ENCODE measurements around the gene NSDHL.

NSDHL gene

GRCh38 chrX:152843852-152844251, 13.0 kb downstream of the NSDHL start:
- no CpG with 5 or more reads among the region's 5 CpGs for whole genome bisulfite sequencing (ENCODE audit: insufficient coverage, insufficient read length)
- Histone ChIP-seq H3K4me3 (ENCODE audit: low read length) (no peak overlapping the region), H3K4me1 (ENCODE audit: control insufficient read depth, insufficient read depth, low read length) (no peaks in the 10 kb centered on the region), H3K27me3 (ENCODE audit: control insufficient read depth, insufficient read depth, low read length) (no peaks in the 10 kb centered on the region), H3K27ac (ENCODE audit: low read length) (no peak overlapping the region), H3K9me3 (ENCODE audit: control insufficient read depth, insufficient read depth, low read length) (no peaks in the 10 kb centered on the region), H3K36me3 (ENCODE audit: control insufficient read depth, insufficient read depth, low read length) (no peaks in the 10 kb centered on the region; the same call in 1 of the 2 replicates)
- DNase-seq (ENCODE audit: low read depth, low spot score), result no peak

DNA sequence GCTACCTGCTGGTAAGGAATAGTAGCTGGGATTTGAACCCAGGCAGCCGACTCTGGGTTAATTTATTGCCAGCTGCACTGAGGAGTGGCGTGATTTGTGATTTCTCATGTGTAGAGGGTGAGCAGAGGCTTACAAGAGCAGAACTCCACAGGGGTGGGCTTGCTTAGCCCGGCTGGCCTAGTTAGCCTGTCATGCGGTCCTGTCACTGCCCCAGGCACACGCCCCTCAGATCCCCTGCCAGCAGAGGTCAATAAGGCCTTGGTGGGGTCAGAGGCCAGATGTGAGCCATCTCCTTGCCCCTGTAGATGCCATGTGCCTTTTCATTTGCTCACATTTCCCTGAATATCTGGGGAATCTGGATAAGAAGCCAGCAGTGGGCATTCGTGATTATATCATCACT, 13.4 kb downstream of the NSDHL start:
- no peaks in the 10 kb centered on the region; the same call in 1 of the 2 replicates for H3K36me3 ChIP-seq (ENCODE audit: control insufficient read depth, insufficient read depth, low read length)
- no peaks in the 10 kb centered on the region for H3K27me3 ChIP-seq (ENCODE audit: control insufficient read depth, insufficient read depth, low read length)
- no peaks in the 10 kb centered on the region for H3K9me3 ChIP-seq (ENCODE audit: control insufficient read depth, insufficient read depth, low read length)
- no peaks in the 10 kb centered on the region for H3K4me1 ChIP-seq (ENCODE audit: control insufficient read depth, insufficient read depth, low read length)
- H3K27ac ChIP-seq (ENCODE audit: low read length), result no peak overlapping the region
- no peak for DNase-seq (ENCODE audit: low read depth, low spot score)
- no peak overlapping the region for H3K4me3 ChIP-seq (ENCODE audit: low read length)
- WGBS (ENCODE audit: insufficient coverage, insufficient read length), result no CpG with 5 or more reads among the region's 6 CpGs

- Histone ChIP-seq H3K27me3 (ENCODE audit: control insufficient read depth, insufficient read depth, low read length) (no peaks in the 10 kb centered on the region), H3K27ac (ENCODE audit: low read length) (no peak overlapping the region), H3K4me1 (ENCODE audit: control insufficient read depth, insufficient read depth, low read length) (no peaks in the 10 kb centered on the region), H3K9me3 (ENCODE audit: control insufficient read depth, insufficient read depth, low read length) (no peaks in the 10 kb centered on the region), H3K4me3 (ENCODE audit: low read length) (no peak overlapping the region), H3K36me3 (ENCODE audit: control insufficient read depth, insufficient read depth, low read length) (no peaks in the 10 kb centered on the region; the same call in 1 of the 2 replicates)
- WGBS (ENCODE audit: insufficient coverage, insufficient read length), result no CpG with 5 or more reads among the region's 17 CpGs
- no peak for DNase-seq (ENCODE audit: low read depth, low spot score)
Observed at GRCh38 chrX:152845618-152846240, 14.9 kb downstream of the NSDHL start.

DNA sequence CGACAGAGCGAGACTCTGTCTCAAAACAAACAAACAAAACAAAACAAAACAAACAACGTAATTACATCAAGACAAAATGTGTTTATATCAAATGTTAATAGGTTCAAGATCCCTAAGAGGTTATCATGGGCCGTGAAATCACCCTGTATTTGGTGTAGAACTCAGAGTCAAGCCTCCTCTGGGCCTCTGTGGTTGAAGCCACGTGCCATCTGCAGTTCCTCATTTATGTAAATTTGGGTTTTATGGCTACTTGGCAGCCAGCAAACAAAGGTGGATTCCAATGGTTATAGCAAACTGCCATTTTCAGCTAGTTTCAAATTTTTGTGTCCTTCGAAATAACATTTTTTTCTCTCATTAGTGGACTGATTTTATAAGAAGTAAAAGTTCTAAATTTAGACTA, 16.4 kb downstream of the NSDHL start:
- no peaks in the 10 kb centered on the region for H3K9me3 ChIP-seq (ENCODE audit: control insufficient read depth, insufficient read depth, low read length)
- no peaks in the 10 kb centered on the region for H3K4me1 ChIP-seq (ENCODE audit: control insufficient read depth, insufficient read depth, low read length)
- no peaks in the 10 kb centered on the region for H3K27me3 ChIP-seq (ENCODE audit: control insufficient read depth, insufficient read depth, low read length)
- no peak overlapping the region for H3K27ac ChIP-seq (ENCODE audit: low read length)
- DNase-seq (ENCODE audit: low read depth, low spot score), result no peak
- no CpG with 5 or more reads among the region's 6 CpGs for WGBS (ENCODE audit: insufficient coverage, insufficient read length)
- no peaks in the 10 kb centered on the region; the same call in 1 of the 2 replicates for H3K36me3 ChIP-seq (ENCODE audit: control insufficient read depth, insufficient read depth, low read length)
- no peak overlapping the region for H3K4me3 ChIP-seq (ENCODE audit: low read length)

DNA sequence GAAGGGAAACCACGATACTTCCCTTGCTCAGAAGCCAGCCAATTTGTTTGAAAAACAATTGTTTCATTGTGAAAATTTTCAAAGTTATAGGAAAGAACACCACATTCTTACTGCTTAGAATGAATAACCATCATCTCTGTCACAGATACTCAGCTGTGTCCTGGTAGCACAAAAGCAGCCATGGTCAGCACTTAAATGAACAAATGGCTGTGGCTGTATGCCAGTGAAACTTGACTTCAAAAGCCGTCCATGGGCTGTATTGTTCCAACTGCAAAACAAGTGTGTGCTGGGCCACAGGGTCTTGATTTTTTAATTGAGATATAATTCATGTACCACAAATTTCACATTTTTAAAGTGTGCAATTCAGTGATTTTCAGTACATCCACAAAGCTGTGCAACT, 19.6 kb downstream of the NSDHL start:
- DNase-seq (ENCODE audit: low read depth, low spot score), result no peak
- H3K4me3 ChIP-seq (ENCODE audit: low read length), result no peak overlapping the region
- no peak overlapping the region for H3K27ac ChIP-seq (ENCODE audit: low read length)
- H3K27me3 ChIP-seq (ENCODE audit: control insufficient read depth, insufficient read depth, low read length), result no peaks in the 10 kb centered on the region
- H3K4me1 ChIP-seq (ENCODE audit: control insufficient read depth, insufficient read depth, low read length), result no peaks in the 10 kb centered on the region
- no peaks in the 10 kb centered on the region for H3K9me3 ChIP-seq (ENCODE audit: control insufficient read depth, insufficient read depth, low read length)
- no CpG with 5 or more reads among the region's 2 CpGs for WGBS (ENCODE audit: insufficient coverage, insufficient read length)
- H3K36me3 ChIP-seq (ENCODE audit: control insufficient read depth, insufficient read depth, low read length), result peaks cover 2% of the 10 kb centered on the region; the same call in 1 of the 2 replicates

- no peak overlapping the region for H3K27ac ChIP-seq (ENCODE audit: low read length)
- H3K36me3 ChIP-seq (ENCODE audit: control insufficient read depth, insufficient read depth, low read length), result peaks cover 2% of the 10 kb centered on the region; the same call in 1 of the 2 replicates
- no CpG with 5 or more reads among the region's 7 CpGs for WGBS (ENCODE audit: insufficient coverage, insufficient read length)
- no peaks in the 10 kb centered on the region for H3K27me3 ChIP-seq (ENCODE audit: control insufficient read depth, insufficient read depth, low read length)
- H3K4me3 ChIP-seq (ENCODE audit: low read length), result no peak overlapping the region
- no peaks in the 10 kb centered on the region for H3K9me3 ChIP-seq (ENCODE audit: control insufficient read depth, insufficient read depth, low read length)
- H3K4me1 ChIP-seq (ENCODE audit: control insufficient read depth, insufficient read depth, low read length), result no peaks in the 10 kb centered on the region
- DNase-seq (ENCODE audit: low read depth, low spot score), result no peak
Observed at GRCh38 chrX:152853986-152854385, 23.1 kb downstream of the NSDHL start.

DNA sequence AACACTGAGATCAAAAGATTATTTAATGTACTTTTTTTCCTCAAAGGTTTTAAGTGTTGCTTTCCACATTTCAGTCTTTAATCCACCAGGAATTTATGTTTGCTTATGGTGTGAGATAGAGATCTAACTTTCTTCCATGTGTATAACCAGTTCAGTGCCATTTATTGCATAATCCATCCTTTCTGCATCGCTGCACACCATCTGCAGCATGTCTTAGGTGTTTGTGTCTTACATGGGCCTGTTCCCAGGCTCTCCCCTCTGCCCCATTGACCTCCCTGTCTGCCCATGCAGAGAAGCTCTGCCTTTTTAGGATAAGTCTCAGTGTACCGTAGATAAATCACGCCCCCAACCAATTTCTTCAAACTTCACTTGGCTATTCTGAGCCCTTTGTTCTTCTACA, 30.3 kb downstream of the NSDHL start:
- H3K27ac ChIP-seq (ENCODE audit: low read length), result no peak overlapping the region
- H3K36me3 ChIP-seq (ENCODE audit: control insufficient read depth, insufficient read depth, low read length), result peaks cover 3% of the 10 kb centered on the region; the same call in 1 of the 2 replicates
- no CpG with 5 or more reads among the region's 3 CpGs for WGBS (ENCODE audit: insufficient coverage, insufficient read length)
- no peaks in the 10 kb centered on the region for H3K4me1 ChIP-seq (ENCODE audit: control insufficient read depth, insufficient read depth, low read length)
- DNase-seq (ENCODE audit: low read depth, low spot score), result no peak
- no peaks in the 10 kb centered on the region for H3K27me3 ChIP-seq (ENCODE audit: control insufficient read depth, insufficient read depth, low read length)
- no peaks in the 10 kb centered on the region for H3K9me3 ChIP-seq (ENCODE audit: control insufficient read depth, insufficient read depth, low read length)
- H3K4me3 ChIP-seq (ENCODE audit: low read length), result no peak overlapping the region

- no peak overlapping the region for H3K27ac ChIP-seq (ENCODE audit: low read length)
- no peaks in the 10 kb centered on the region for H3K9me3 ChIP-seq (ENCODE audit: control insufficient read depth, insufficient read depth, low read length)
- H3K4me1 ChIP-seq (ENCODE audit: control insufficient read depth, insufficient read depth, low read length), result no peaks in the 10 kb centered on the region
- H3K4me3 ChIP-seq (ENCODE audit: low read length), result no peak overlapping the region
- peaks cover 5% of the 10 kb centered on the region; the same call in 1 of the 2 replicates for H3K36me3 ChIP-seq (ENCODE audit: control insufficient read depth, insufficient read depth, low read length)
- no peak for DNase-seq (ENCODE audit: low read depth, low spot score)
- WGBS (ENCODE audit: insufficient coverage, insufficient read length), result no CpG with 5 or more reads among the region's 6 CpGs
- H3K27me3 ChIP-seq (ENCODE audit: control insufficient read depth, insufficient read depth, low read length), result no peaks in the 10 kb centered on the region
Observed at GRCh38 chrX:152861826-152862225, 31.0 kb downstream of the NSDHL start.

- H3K27me3 ChIP-seq (ENCODE audit: control insufficient read depth, insufficient read depth, low read length), result no peaks in the 10 kb centered on the region
- no CpG with 5 or more reads among the region's 17 CpGs for WGBS (ENCODE audit: insufficient coverage, insufficient read length)
- H3K27ac ChIP-seq (ENCODE audit: low read length), result no peak overlapping the region
- no peak for DNase-seq (ENCODE audit: low read depth, low spot score)
- no peak overlapping the region for H3K4me3 ChIP-seq (ENCODE audit: low read length)
- H3K9me3 ChIP-seq (ENCODE audit: control insufficient read depth, insufficient read depth, low read length), result no peaks in the 10 kb centered on the region
- no peaks in the 10 kb centered on the region for H3K4me1 ChIP-seq (ENCODE audit: control insufficient read depth, insufficient read depth, low read length)
- H3K36me3 ChIP-seq (ENCODE audit: control insufficient read depth, insufficient read depth, low read length), result peaks cover 10% of the 10 kb centered on the region; the same call in 1 of the 2 replicates
Observed at GRCh38 chrX:152865232-152865920, 34.5 kb downstream of the NSDHL start.

DNA sequence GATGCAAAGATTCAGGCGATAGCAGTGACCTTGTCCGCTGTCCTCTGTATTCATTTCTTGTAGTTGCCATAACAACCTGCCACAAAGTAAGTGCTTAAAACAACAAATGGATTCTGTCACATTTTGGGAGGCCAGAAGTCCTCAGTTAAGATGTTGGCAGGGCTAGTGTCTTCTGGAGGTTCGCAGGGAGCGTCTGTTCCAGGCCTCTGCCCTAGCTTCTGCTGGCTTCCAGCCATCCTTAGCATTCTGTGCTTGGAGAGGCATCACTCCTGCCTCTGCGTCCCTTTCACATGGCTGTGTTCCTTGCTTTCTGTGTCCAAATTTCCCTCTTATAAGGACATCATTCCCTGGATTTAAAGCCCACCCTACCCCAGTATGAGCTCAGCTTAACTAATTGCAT, 35.5 kb downstream of the NSDHL start:
- Histone ChIP-seq H3K4me3 (ENCODE audit: low read length) (no peak overlapping the region), H3K27ac (ENCODE audit: low read length) (no peak overlapping the region), H3K4me1 (ENCODE audit: control insufficient read depth, insufficient read depth, low read length) (no peaks in the 10 kb centered on the region), H3K27me3 (ENCODE audit: control insufficient read depth, insufficient read depth, low read length) (no peaks in the 10 kb centered on the region), H3K36me3 (ENCODE audit: control insufficient read depth, insufficient read depth, low read length) (peaks cover 10% of the 10 kb centered on the region; the same call in 1 of the 2 replicates), H3K9me3 (ENCODE audit: control insufficient read depth, insufficient read depth, low read length) (no peaks in the 10 kb centered on the region)
- no CpG with 5 or more reads among the region's 5 CpGs for WGBS (ENCODE audit: insufficient coverage, insufficient read length)
- DNase-seq (ENCODE audit: low read depth, low spot score), result no peak
